ENCODE measurements around the gene ITGA1.

- TF ChIP-seq CTCF (IDR thresholded peaks at IDR 0.05) (no peak), POLR2A (IDR thresholded peaks at IDR 0.05) (no peak)
Measured at GRCh38 chr5:52837591-52838001, 49.9 kb downstream of the ITGA1 start.
